SK-N-SH (cell line): ENCODE results near the gene PHF12. TPM values are rescaled to one million over a fixed set of nuclear protein-coding genes. Genes with fewer than 3 reads are reported as not detected.

Experiments
- CTCF ChIA-PET: fragments of 300-600, 350-600 bp; formaldehyde crosslinking; extraction: SDS; loops from one replicate; lab custom pipeline; 2021; lab: Yijun Ruan, JAX
- POLR2A ChIA-PET: fragments of 350-600 bp; sonication (Branson Sonifier 250); formaldehyde crosslinking; extraction: SDS; loops from one replicate; lab custom pipeline; 2020; ENCODE audit warnings: antibody characterized with exemption, inconsistent platforms; lab: Yijun Ruan, JAX
- DNase-seq: peaks from one replicate; pipeline ENCODE4 v3.0.0; 2012
- H2AFZ ChIP-seq: fragments of 200-600 bp; sonication (generic); 2 replicates; pipeline ENCODE4 v1.8.1; 2016; ENCODE audit warnings: antibody characterized with exemption, mild to moderate bottlenecking, low read depth
- H3F3A ChIP-seq: fragments of 200-600 bp; sonication (generic); replicated peaks from 2 replicates; pipeline ENCODE3; 2016; ENCODE audit warnings: antibody characterized with exemption, mild to moderate bottlenecking; ENCODE audit not compliant: insufficient read depth
- H3K27ac ChIP-seq, 2 experiments: fragments of 200-500 bp in 1 of 2; fragments of 200-600 bp in 1 of 2; sonication (Bioruptor generic) in 1 of 2; sonication (generic), shearing (Covaris generic) in 1 of 2; 2 replicates each; pipeline versions ENCODE4 v1.5.1 to v1.6.1; 2014 to 2016; ENCODE audit warnings: low read depth in 2 of 2, inconsistent platforms in 1 of 2, low read length in 1 of 2, mild to moderate bottlenecking in 1 of 2, mixed read lengths in 1 of 2
- H3K27me3 ChIP-seq: fragments of 200-600 bp; sonication (generic), shearing (Covaris generic); 2 replicates; pipeline ENCODE4 v1.6.1; 2016; ENCODE audit warnings: mixed run types; ENCODE audit not compliant: insufficient read depth
- H3K36me3 ChIP-seq, 2 experiments: fragments of 200-500 bp in 1 of 2; fragments of 200-600 bp in 1 of 2; sonication (Bioruptor generic) in 1 of 2; sonication (generic) in 1 of 2; replicated peaks in 1 of 2; 2 replicates each; pipeline versions ENCODE3 to v1.5.1; 2014 to 2016; ENCODE audit warnings: low read length in 1 of 2, mild to moderate bottlenecking in 1 of 2; ENCODE audit not compliant: insufficient read depth in 2 of 2, control insufficient read depth in 1 of 2
- H3K4me1 ChIP-seq, 2 experiments: fragments of 200-500 bp in 1 of 2; fragments of 200-600 bp in 1 of 2; sonication (Bioruptor generic) in 1 of 2; sonication (generic), shearing (Covaris generic) in 1 of 2; 2 replicates each; pipeline versions ENCODE4 v1.5.1 to v1.6.1; 2014 to 2016; ENCODE audit warnings: low read depth in 1 of 2, low read length in 1 of 2, mixed run types in 1 of 2; ENCODE audit not compliant: insufficient read depth in 2 of 2, control insufficient read depth in 1 of 2
- H3K4me2 ChIP-seq: fragments of 200-600 bp; sonication (generic), shearing (Covaris generic); 2 replicates; pipeline ENCODE4 v1.6.1; 2017; ENCODE audit warnings: mixed run types
- H3K4me3 ChIP-seq, 2 experiments: fragments of 200-500 bp in 1 of 2; fragments of 200-600 bp in 1 of 2; sonication (Bioruptor generic) in 1 of 2; sonication (generic), shearing (Covaris generic) in 1 of 2; 2 replicates each; pipeline versions ENCODE4 v1.5.1 to v1.8.1; 2014 to 2016; ENCODE audit warnings: low read depth in 2 of 2, inconsistent platforms in 1 of 2, low read length in 1 of 2, mild to moderate bottlenecking in 1 of 2, mixed read lengths in 1 of 2, moderate library complexity in 1 of 2
- H3K79me2 ChIP-seq: fragments of 200-600 bp; sonication (generic); 2 replicates; pipeline ENCODE4 v1.8.1; 2017; ENCODE audit warnings: mild to moderate bottlenecking; ENCODE audit not compliant: insufficient read depth
- H3K9ac ChIP-seq: fragments of 200-600 bp; sonication (generic); 2 replicates; pipeline ENCODE4 v1.6.1; 2017; ENCODE audit warnings: mixed run types
- H3K9me2 ChIP-seq: fragments of 200-600 bp; sonication (generic); 2 replicates; pipeline ENCODE4 v1.6.1; 2017; ENCODE audit warnings: mixed run types
- H3K9me3 ChIP-seq: fragments of 200-600 bp; sonication (generic); 2 replicates; pipeline ENCODE4 v1.6.1; 2017; ENCODE audit warnings: mixed run types, mild to moderate bottlenecking, moderate library complexity
- H4K20me1 ChIP-seq: fragments of 200-600 bp; sonication (generic); 2 replicates; pipeline ENCODE4 v1.6.1; 2017; ENCODE audit warnings: mild to moderate bottlenecking, mixed run types; ENCODE audit not compliant: insufficient read depth
- CHD2 ChIP-seq: fragments of 150-350 bp; IDR thresholded peaks from 2 replicates; pipeline ENCODE4 v1.6.1; 2018; ENCODE audit warnings: low read length; ENCODE audit not compliant: partially characterized antibody
- EZH2phosphoT487 ChIP-seq: fragments of 200-600 bp; sonication (generic); IDR thresholded peaks from 2 replicates; pipeline ENCODE4 v1.6.1; 2017; ENCODE audit warnings: low read depth, mixed run types, mild to moderate bottlenecking, antibody characterized with exemption, moderate library complexity, borderline replicate concordance
- FOXJ3 ChIP-seq: sonication (generic); formaldehyde crosslinking; IDR thresholded peaks from 2 replicates; pipeline ENCODE4 v1.5.1; 2020; ENCODE audit warnings: mild to moderate bottlenecking, missing genetic modification reagents
- IRF3 ChIP-seq: fragments of 150-350 bp; IDR thresholded peaks from 2 replicates; pipeline ENCODE4 v1.6.1; 2016; ENCODE audit warnings: mild to moderate bottlenecking, low read depth, low read length
- MXI1 ChIP-seq: IDR thresholded peaks from 2 replicates; pipeline ENCODE4 v1.6.1; 2012; ENCODE audit warnings: mild to moderate bottlenecking, low read depth, low read length, improper control_type of control experiment
- NFIC ChIP-seq: IDR thresholded peaks from 2 replicates; pipeline ENCODE4 v1.4.0; 2012; ENCODE audit warnings: borderline replicate concordance
- PBX3 ChIP-seq: IDR thresholded peaks from 2 replicates; pipeline ENCODE4; 2012
- TCF12 ChIP-seq: IDR thresholded peaks from 2 replicates; pipeline ENCODE4 v1.4.0; 2012
- USF1 ChIP-seq: IDR thresholded peaks from 2 replicates; pipeline ENCODE4 v1.4.0; 2012; ENCODE audit warnings: low read depth, borderline replicate concordance
- USF2 ChIP-seq: fragments of 150-350 bp; IDR thresholded peaks from 2 replicates; pipeline ENCODE4 v1.6.1; 2017; ENCODE audit warnings: antibody characterized with exemption, low read length, low read depth, borderline replicate concordance
- ZBTB33 ChIP-seq: IDR thresholded peaks from 2 replicates; pipeline ENCODE4 v1.4.0; 2012; ENCODE audit warnings: low read depth, borderline replicate concordance
- WGBS: methylation state at CpG from one replicate; pipeline ENCODE4 v1.1.6; 2017; ENCODE audit warnings: low lambda C conversion rate; 5-methylcytosine and 5-hydroxymethylcytosine counted together
- polyA plus RNA-seq, 3 experiments: library from polyadenylated mRNA; depleted of rRNA; stranded (reverse); fragments of >200 nt; gene quantifications; 2 replicates each; pipeline ENCODE4 v1.2.3, GENCODE V29; 2012

Gene PHF12
- polyA plus RNA-seq, 1 of the 3 experiments (the other 2 are of a cell fraction), result 24.0 TPM

GRCh38 chr17:28881533-28882056, 69.7 kb downstream of the PHF12 start:
- POLR2A ChIA-PET, result no interaction called here
- no peak for TF ChIP-seq PBX3
- TF ChIP-seq USF2, result no peak
- TF ChIP-seq CHD2, result no peak
- no peak for TF ChIP-seq NFIC
- no peak for DNase-seq
- 91% methylated on average over 11 of the region's 17 CpGs for WGBS
- H3K27ac ChIP-seq, result no peak overlapping the region
- no peaks in the 10 kb centered on the region for H3K79me2 ChIP-seq
- H3K4me3 ChIP-seq, result no peak overlapping the region
- CTCF ChIA-PET, result interaction anchor here (1.7 to 2.1 kb wide), 5 partner anchors 11 to 155 kb away, joined by 4 to 8 read pairs (median 6); partner anchors contain the start of gene TLCD1
- H3F3A ChIP-seq, result no peaks in the 10 kb centered on the region
- H3K9me3 ChIP-seq, result no peaks in the 10 kb centered on the region
- H3K36me3 ChIP-seq, result peaks cover 17 to 71% of the 10 kb centered on the region in 2 experiments
- H2AFZ ChIP-seq, result no peak overlapping the region
- H4K20me1 ChIP-seq, result no peaks in the 10 kb centered on the region
- no peaks in the 10 kb centered on the region for H3K27me3 ChIP-seq
- H3K4me2 ChIP-seq, result no peak overlapping the region
- no peak overlapping the region for H3K9ac ChIP-seq
- H3K9me2 ChIP-seq, result no peaks in the 10 kb centered on the region
- H3K4me1 ChIP-seq, result no peaks in the 10 kb centered on the region

- H3K36me3 ChIP-seq, result peaks cover 17 to 66% of the 10 kb centered on the region in 2 experiments
- no peak for DNase-seq
- ChIA-PET POLR2A (no interaction called here), CTCF (interaction anchor here (1.7 kb wide), 1 partner anchor 15 kb away, joined by 4 read pairs; no protein-coding TSS in a partner anchor)
- H3K27ac ChIP-seq, result no peak overlapping the region
- WGBS, result 100% methylated on average over 2 of the region's 10 CpGs
- H3K79me2 ChIP-seq, result no peaks in the 10 kb centered on the region
- no peaks in the 10 kb centered on the region for H3F3A ChIP-seq
- no peak overlapping the region for H2AFZ ChIP-seq
- H3K27me3 ChIP-seq, result no peaks in the 10 kb centered on the region
- H3K4me3 ChIP-seq, result no peak overlapping the region
- no peaks in the 10 kb centered on the region for H3K9me2 ChIP-seq
- no peak overlapping the region for H3K4me2 ChIP-seq
- H4K20me1 ChIP-seq, result no peaks in the 10 kb centered on the region
- no peak for TF ChIP-seq TCF12
- TF ChIP-seq FOXJ3 (CRISPR knock-in tag), result no peak
- no peak for TF ChIP-seq EZH2phosphoT487
- TF ChIP-seq USF2, result no peak
- TF ChIP-seq USF1, result no peak
- TF ChIP-seq ZBTB33, result no peak
- no peak for TF ChIP-seq PBX3
- no peak for TF ChIP-seq NFIC
- no peak for TF ChIP-seq CHD2
- no peak for TF ChIP-seq MXI1
- TF ChIP-seq IRF3, result no peak
- no peaks in the 10 kb centered on the region for H3K4me1 ChIP-seq
- H3K9me3 ChIP-seq, result no peaks in the 10 kb centered on the region
- no peak overlapping the region for H3K9ac ChIP-seq
These were observed 70.8 kb downstream of the PHF12 start for GRCh38 chr17:28880572-28880945.
